Brain microvascular endothelial cell (primary cell): ENCODE data around the gene LRRC4.

Experiments
- DNase-seq: peaks from one replicate; pipeline ENCODE4 v3.0.0-alpha.2; 2020
- H3K27ac ChIP-seq: fragments of 250-450 bp; sonication (Bioruptor Pico); 2 replicates; pipeline ENCODE4 v1.5.1; 2020; ENCODE audit warnings: mild to moderate bottlenecking, moderate library complexity
- H3K27me3 ChIP-seq: fragments of 250-450 bp; sonication (Bioruptor Pico); replicated peaks from 2 replicates; pipeline ENCODE4 v1.5.1; 2020; ENCODE audit warnings: mild to moderate bottlenecking
- H3K36me3 ChIP-seq: fragments of 250-450 bp; sonication (Bioruptor Pico); replicated peaks from 2 replicates; pipeline ENCODE4 v1.5.1; 2020; ENCODE audit warnings: mild to moderate bottlenecking
- H3K4me3 ChIP-seq: 2 replicates; pipeline ENCODE4 v1.5.1; 2011; ENCODE audit warnings: low read depth, mild to moderate bottlenecking, control low read depth, low read length, moderate library complexity
- CTCF ChIP-seq: IDR thresholded peaks from 2 replicates; pipeline ENCODE4 v1.5.1; 2011; ENCODE audit warnings: low read depth, mild to moderate bottlenecking, moderate library complexity, low read length, control low read depth, inconsistent platforms; ENCODE audit errors: missing control alignments
- in situ Hi-C: cut with HindIII; loops from 2 replicates; pipeline ENCODE4 v1.10.0; 2017; ENCODE audit warnings: low sequenced_read_pairs, low pct_ligation_motif_present

Gene LRRC4

GRCh38 chr7:128075242-128076095 lies 44.2 kb upstream of the LRRC4 start:
- no peak overlapping the region for H3K4me3 ChIP-seq
- no peak for DNase-seq
- TF ChIP-seq CTCF: no peak
- no peaks in the 10 kb centered on the region for H3K27me3 ChIP-seq
- peaks cover 11% of the 10 kb centered on the region for H3K36me3 ChIP-seq
- H3K27ac ChIP-seq: no peak overlapping the region
- in situ Hi-C loops: no loop called here

GRCh38 chr7:128074736-128075135 lies 43.5 kb upstream of the LRRC4 start:
- no peak for TF ChIP-seq CTCF
- no peak overlapping the region for H3K4me3 ChIP-seq
- no peak overlapping the region for H3K27ac ChIP-seq
- no peak for DNase-seq
- in situ Hi-C loops: no loop called here
- peaks cover 4% of the 10 kb centered on the region for H3K36me3 ChIP-seq
- H3K27me3 ChIP-seq: no peaks in the 10 kb centered on the region

GRCh38 chr7:128074336-128074735 lies 43.1 kb upstream of the LRRC4 start:
- Histone ChIP-seq H3K27me3 (no peaks in the 10 kb centered on the region), H3K27ac (no peak overlapping the region), H3K4me3 (no peak overlapping the region), H3K36me3 (peaks cover 2% of the 10 kb centered on the region)
- TF ChIP-seq CTCF: no peak
- DNase-seq: no peak
- in situ Hi-C loops: no loop called here

GRCh38 chr7:128073671-128074310 lies 42.6 kb upstream of the LRRC4 start:
- no peak for DNase-seq
- H3K36me3 ChIP-seq: peaks cover 2% of the 10 kb centered on the region
- no peak for TF ChIP-seq CTCF
- in situ Hi-C loops: no loop called here
- H3K27me3 ChIP-seq: no peaks in the 10 kb centered on the region
- no peak overlapping the region for H3K27ac ChIP-seq
- no peak overlapping the region for H3K4me3 ChIP-seq

- in situ Hi-C loops: no loop called here
- no peak for DNase-seq
- H3K36me3 ChIP-seq: no peaks in the 10 kb centered on the region
- no peak for TF ChIP-seq CTCF
- H3K27ac ChIP-seq: no peak overlapping the region
- H3K4me3 ChIP-seq: no peak overlapping the region
- no peaks in the 10 kb centered on the region for H3K27me3 ChIP-seq
Observed at GRCh38 chr7:128071801-128072200, 40.6 kb upstream of the LRRC4 start.

GRCh38 chr7:128071376-128071775 lies 40.1 kb upstream of the LRRC4 start:
- in situ Hi-C loops: no loop called here
- H3K4me3 ChIP-seq: no peak overlapping the region
- no peak for DNase-seq
- no peak for TF ChIP-seq CTCF
- no peaks in the 10 kb centered on the region for H3K27me3 ChIP-seq
- no peaks in the 10 kb centered on the region for H3K36me3 ChIP-seq
- no peak overlapping the region for H3K27ac ChIP-seq
